Neural progenitor cell (in vitro differentiated cells): ENCODE measurements around the gene R3HCC1L. TPM values are rescaled to one million over a fixed set of nuclear protein-coding genes. Genes with fewer than 3 reads are reported as not detected.
"Not testable (repeated sequence)": the region's sequence is repeated elsewhere in the genome, so short reads cannot be mapped to it uniquely, and the experiment has no call there.

ENCODE experiments used
- DNase-seq: peaks from one replicate; pipeline ENCODE4 v3.0.0-alpha.2; 2016; ENCODE audit warnings: low spot score
- H2AFZ ChIP-seq: fragments of 200-600 bp; sonication (generic); replicated peaks from 2 replicates; pipeline ENCODE4 v1.6.1; 2016; ENCODE audit warnings: antibody characterized with exemption
- H3F3A ChIP-seq: fragments of 200-600 bp; sonication (generic); 2 replicates; pipeline ENCODE4 v1.6.1; 2016; ENCODE audit warnings: antibody characterized with exemption, low read depth
- H3K27ac ChIP-seq: fragments of 200-600 bp; sonication (generic); 2 replicates; pipeline ENCODE4 v1.5.1; 2016; ENCODE audit warnings: mild to moderate bottlenecking
- H3K27me3 ChIP-seq: fragments of 200-600 bp; sonication (generic); 2 replicates; pipeline ENCODE4 v1.6.1; 2016; ENCODE audit warnings: mild to moderate bottlenecking, moderate library complexity
- H3K36me3 ChIP-seq: fragments of 200-600 bp; sonication (generic); 2 replicates; pipeline ENCODE4 v1.5.1; 2016
- H3K4me1 ChIP-seq: fragments of 200-600 bp; sonication (generic); 2 replicates; pipeline ENCODE4 v1.6.1; 2016; ENCODE audit warnings: mixed run types
- H3K4me2 ChIP-seq: fragments of 200-600 bp; sonication (generic); 2 replicates; pipeline ENCODE4 v1.6.1; 2016
- H3K4me3 ChIP-seq: fragments of 200-600 bp; sonication (generic); 2 replicates; pipeline ENCODE4 v1.5.1; 2016
- H3K79me2 ChIP-seq: fragments of 200-600 bp; sonication (generic); 2 replicates; pipeline ENCODE4 v1.6.1; 2016; ENCODE audit warnings: low read depth
- H3K9ac ChIP-seq: fragments of 200-600 bp; sonication (generic); 2 replicates; pipeline ENCODE4 v1.6.1; 2016
- H3K9me3 ChIP-seq: fragments of 200-600 bp; sonication (generic); 2 replicates; pipeline ENCODE4 v1.5.1; 2016; ENCODE audit warnings: low read depth
- H4K20me1 ChIP-seq: fragments of 200-600 bp; sonication (generic); 2 replicates; pipeline ENCODE4 v1.6.1; 2016; ENCODE audit warnings: low read depth
- H3K27ac Mint-ChIP-seq: 3 replicates; pipeline ENCODE4 v1.8.0; 2021; ENCODE audit warnings: mixed read lengths
- H3K27me3 Mint-ChIP-seq: 2 replicates; pipeline ENCODE4 v1.8.0; 2022; ENCODE audit warnings: low read depth, mild to moderate bottlenecking, inconsistent platforms, moderate library complexity, mixed read lengths; ENCODE audit not compliant: insufficient read depth
- H3K36me3 Mint-ChIP-seq: 3 replicates; pipeline ENCODE4 v1.8.0; 2021; ENCODE audit warnings: mixed read lengths
- H3K4me1 Mint-ChIP-seq: 3 replicates; pipeline ENCODE4 v1.8.0; 2021; ENCODE audit warnings: mixed read lengths
- H3K4me3 Mint-ChIP-seq: 3 replicates; pipeline ENCODE4 v1.8.0; 2021; ENCODE audit warnings: mild to moderate bottlenecking, moderate library complexity, mixed read lengths
- H3K9me3 Mint-ChIP-seq: 3 replicates; pipeline ENCODE4 v1.8.0; 2020; ENCODE audit warnings: mixed read lengths
- CTCF ChIP-seq: fragments of 200-600 bp; sonication (generic); IDR thresholded peaks from 2 replicates; pipeline ENCODE4 v1.5.1; 2017; ENCODE audit warnings: antibody characterized with exemption, mild to moderate bottlenecking
- EZH2 ChIP-seq: fragments of 200-600 bp; sonication (generic); IDR thresholded peaks from 2 replicates; pipeline ENCODE4 v1.6.1; 2017; ENCODE audit warnings: antibody characterized with exemption, mild to moderate bottlenecking, moderate library complexity
- EZH2phosphoT487 ChIP-seq: fragments of 200-600 bp; sonication (generic); IDR thresholded peaks from 2 replicates; pipeline ENCODE4 v1.6.1; 2017; ENCODE audit warnings: antibody characterized with exemption
- total RNA-seq: library from RNA; depleted of rRNA; stranded (reverse); fragments of >200 nt; gene quantifications from 2 replicates; pipeline ENCODE4 v1.2.3, GENCODE V29; 2015; ENCODE audit warnings: low replicate concordance

R3HCC1L gene
- total RNA-seq, 1 donor from 2014 or later = 26.8 TPM

DNA sequence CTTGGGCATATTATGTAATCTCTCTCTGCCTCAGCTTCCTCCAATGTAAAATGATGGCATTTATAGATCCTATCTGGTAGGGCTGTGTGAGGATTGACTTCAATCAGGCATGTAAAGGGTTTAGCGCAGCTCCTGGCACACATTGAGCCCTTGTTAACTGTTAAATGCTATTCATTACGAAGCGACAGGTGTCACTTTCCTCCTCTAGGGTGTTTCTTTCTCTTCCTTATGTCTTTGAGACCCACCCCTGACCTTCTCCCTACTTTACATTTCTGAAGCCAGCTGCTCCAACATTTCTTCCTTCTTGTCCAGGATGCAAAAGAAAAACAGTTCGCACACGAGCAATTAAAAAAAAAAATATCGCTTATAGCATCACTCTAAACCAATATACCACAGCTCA is 5.7 kb upstream of the R3HCC1L start:
- peaks cover 3% of the 10 kb centered on the region for H3K4me1 Mint-ChIP-seq
- H3K27me3 Mint-ChIP-seq = peaks cover 8% of the 10 kb centered on the region
- H3K9me3 ChIP-seq = no peaks in the 10 kb centered on the region
- peaks cover 11% of the 10 kb centered on the region for H3K9me3 Mint-ChIP-seq
- H3K4me3 Mint-ChIP-seq = no peak overlapping the region
- no peak overlapping the region for H3K9ac ChIP-seq
- H3K4me3 ChIP-seq = no peak overlapping the region
- H3K27me3 ChIP-seq = no peaks in the 10 kb centered on the region
- no peak overlapping the region for H3K27ac Mint-ChIP-seq
- no peak for TF ChIP-seq EZH2phosphoT487
- TF ChIP-seq EZH2 = no peak
- TF ChIP-seq CTCF = no peak
- DNase-seq = no peak
- H3F3A ChIP-seq = no peaks in the 10 kb centered on the region
- H4K20me1 ChIP-seq = no peaks in the 10 kb centered on the region
- H3K36me3 ChIP-seq = no peaks in the 10 kb centered on the region
- no peaks in the 10 kb centered on the region for H3K79me2 ChIP-seq
- no peak overlapping the region for H3K27ac ChIP-seq
- no peaks in the 10 kb centered on the region for H3K36me3 Mint-ChIP-seq
- no peak overlapping the region for H3K4me2 ChIP-seq
- H2AFZ ChIP-seq = no peak overlapping the region
- H3K4me1 ChIP-seq = peaks cover 3% of the 10 kb centered on the region

DNA sequence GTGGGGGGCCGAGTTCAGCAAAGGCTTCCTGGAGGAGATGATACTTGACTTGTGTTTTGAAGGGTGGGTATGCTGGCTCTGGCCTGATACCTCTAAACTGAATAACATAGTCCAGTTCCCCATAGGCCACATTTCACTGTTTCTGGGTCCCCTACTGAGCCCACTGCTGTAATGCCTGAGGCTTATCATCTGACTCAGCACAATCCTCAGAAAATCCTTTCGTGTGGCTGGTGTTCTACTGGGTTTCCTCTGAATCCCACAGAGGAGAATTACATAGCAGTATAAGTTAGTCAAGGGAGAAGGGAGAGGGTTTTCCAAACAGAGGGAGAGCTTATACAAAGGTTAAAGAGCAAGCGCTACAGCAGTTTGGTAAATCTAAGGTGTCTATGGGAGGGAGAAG is 2.8 kb upstream of the R3HCC1L start:
- Mint-ChIP-seq H3K27ac (no peak overlapping the region), H3K27me3 (peaks cover 5% of the 10 kb centered on the region)
- no peak overlapping the region for H3K4me2 ChIP-seq

GRCh38 chr10:98133075-98133752 is 1.2 kb upstream of the R3HCC1L start:
- not testable (repeated sequence) for H3K4me2 ChIP-seq, DNase-seq, H3K27ac ChIP-seq, H3K36me3 Mint-ChIP-seq, H3K4me1 ChIP-seq, H3K27me3 ChIP-seq, H2AFZ ChIP-seq, H3K36me3 ChIP-seq, H3K4me3 ChIP-seq, H3K27me3 Mint-ChIP-seq, H3K9me3 Mint-ChIP-seq, H3F3A ChIP-seq, H3K9ac ChIP-seq, H3K9me3 ChIP-seq
- peak overlapping the region; percentile 60 for H3K27ac Mint-ChIP-seq
- peaks cover 12% of the 10 kb centered on the region for H4K20me1 ChIP-seq
- H3K4me1 Mint-ChIP-seq = peaks cover 16% of the 10 kb centered on the region
- peak overlapping the region; percentile 77 for H3K4me3 Mint-ChIP-seq
- H3K79me2 ChIP-seq = peaks cover 34% of the 10 kb centered on the region

More for the DNA sequence above, 2.8 kb upstream of the R3HCC1L start:
- Histone ChIP-seq H4K20me1 (peaks cover 2% of the 10 kb centered on the region), H3K9ac (no peak overlapping the region), H3K27ac (no peak overlapping the region), H3K36me3 (no peaks in the 10 kb centered on the region), H3K27me3 (no peaks in the 10 kb centered on the region), H3F3A (peaks cover 3% of the 10 kb centered on the region), H3K4me1 (peaks cover 10% of the 10 kb centered on the region), H2AFZ (no peak overlapping the region), H3K9me3 (no peaks in the 10 kb centered on the region), H3K4me3 (no peak overlapping the region), H3K79me2 (peaks cover 18% of the 10 kb centered on the region)
- Mint-ChIP-seq H3K4me3 (no peak overlapping the region), H3K4me1 (peaks cover 17% of the 10 kb centered on the region), H3K9me3 (peaks cover 9% of the 10 kb centered on the region), H3K36me3 (peaks cover 2% of the 10 kb centered on the region)
- DNase-seq = no peak
- TF ChIP-seq CTCF = no peak
- no peak for TF ChIP-seq EZH2phosphoT487
- TF ChIP-seq EZH2 = no peak

- peaks cover 6% of the 10 kb centered on the region for H3K4me1 ChIP-seq
- no peaks in the 10 kb centered on the region for H3K36me3 ChIP-seq
- DNase-seq = no peak
- H3K4me3 Mint-ChIP-seq = peak overlapping the region; percentile 84
- H3K36me3 Mint-ChIP-seq = peaks cover 4% of the 10 kb centered on the region
- peak overlapping the region; percentile 79 for H3K4me2 ChIP-seq
- H4K20me1 ChIP-seq = peaks cover 21% of the 10 kb centered on the region
- no peaks in the 10 kb centered on the region for H3K27me3 ChIP-seq
- H3K79me2 ChIP-seq = peaks cover 43% of the 10 kb centered on the region
- peaks cover 3% of the 10 kb centered on the region for H3F3A ChIP-seq
- no peak overlapping the region for H3K9ac ChIP-seq
- H3K4me1 Mint-ChIP-seq = peaks cover 16% of the 10 kb centered on the region
- TF ChIP-seq EZH2 (no peak), EZH2phosphoT487 (no peak), CTCF (no peak)
- H3K9me3 Mint-ChIP-seq = peaks cover 9% of the 10 kb centered on the region
- peak overlapping the region; percentile 88 for H2AFZ ChIP-seq
- peak overlapping the region; percentile 64 for H3K4me3 ChIP-seq
- H3K27ac Mint-ChIP-seq = peak overlapping the region; percentile 5
- no peaks in the 10 kb centered on the region for H3K9me3 ChIP-seq
- no peaks in the 10 kb centered on the region for H3K27me3 Mint-ChIP-seq
- no peak overlapping the region for H3K27ac ChIP-seq
Measured at GRCh38 chr10:98134117-98134430, 383 bp upstream of the R3HCC1L start.
